LNCaP clone FGC (cell line): Measurements from ENCODE around the gene CPT1C.

Experiments
- DNase-seq: peaks from one replicate; pipeline ENCODE4 v3.0.0-alpha.2; 2011; ENCODE audit warnings: low read depth
- H3K4me3 ChIP-seq: 2 replicates; pipeline ENCODE4 v1.5.1; 2011; ENCODE audit warnings: mild to moderate bottlenecking, low read depth, low read length, control low read depth
- CTCF ChIP-seq: IDR thresholded peaks from 2 replicates; pipeline ENCODE4 v1.5.1; 2012; ENCODE audit warnings: mild to moderate bottlenecking; ENCODE audit not compliant: control insufficient read depth, insufficient read depth; ENCODE audit errors: extremely low read depth

CPT1C gene

GRCh38 chr19:49696115-49696514, 5.2 kb downstream of the CPT1C start:
- H3K4me3 ChIP-seq, result no peak overlapping the region
- no peak for TF ChIP-seq CTCF
- no peak for DNase-seq

GRCh38 chr19:49696865-49697264, 5.9 kb downstream of the CPT1C start:
- DNase-seq, result no peak

GRCh38 chr19:49699364-49699763, 8.4 kb downstream of the CPT1C start:
- no peak for DNase-seq
- TF ChIP-seq CTCF, result no peak
- no peak overlapping the region for H3K4me3 ChIP-seq

More at GRCh38 chr19:49696865-49697264, 5.9 kb downstream of the CPT1C start:
- H3K4me3 ChIP-seq, result no peak overlapping the region
- TF ChIP-seq CTCF, result no peak

GRCh38 chr19:49700563-49700962, 9.6 kb downstream of the CPT1C start:
- TF ChIP-seq CTCF, result no peak
- H3K4me3 ChIP-seq, result no peak overlapping the region
- DNase-seq, result no peak

- H3K4me3 ChIP-seq, result no peak overlapping the region
- no peak for DNase-seq
- no peak for TF ChIP-seq CTCF
These were observed 10.4 kb downstream of the CPT1C start for GRCh38 chr19:49701271-49701786.

- DNase-seq, result no peak
- TF ChIP-seq CTCF, result no peak
- no peak overlapping the region for H3K4me3 ChIP-seq
These were observed 14.1 kb downstream of the CPT1C start for GRCh38 chr19:49704888-49705642.

- no peak overlapping the region for H3K4me3 ChIP-seq
- no peak for TF ChIP-seq CTCF
- no peak for DNase-seq
These were observed 15.0 kb downstream of the CPT1C start for GRCh38 chr19:49705919-49706318.
